ENCODE results near the gene ANO1.

- TF ChIP-seq, protein P1, sequence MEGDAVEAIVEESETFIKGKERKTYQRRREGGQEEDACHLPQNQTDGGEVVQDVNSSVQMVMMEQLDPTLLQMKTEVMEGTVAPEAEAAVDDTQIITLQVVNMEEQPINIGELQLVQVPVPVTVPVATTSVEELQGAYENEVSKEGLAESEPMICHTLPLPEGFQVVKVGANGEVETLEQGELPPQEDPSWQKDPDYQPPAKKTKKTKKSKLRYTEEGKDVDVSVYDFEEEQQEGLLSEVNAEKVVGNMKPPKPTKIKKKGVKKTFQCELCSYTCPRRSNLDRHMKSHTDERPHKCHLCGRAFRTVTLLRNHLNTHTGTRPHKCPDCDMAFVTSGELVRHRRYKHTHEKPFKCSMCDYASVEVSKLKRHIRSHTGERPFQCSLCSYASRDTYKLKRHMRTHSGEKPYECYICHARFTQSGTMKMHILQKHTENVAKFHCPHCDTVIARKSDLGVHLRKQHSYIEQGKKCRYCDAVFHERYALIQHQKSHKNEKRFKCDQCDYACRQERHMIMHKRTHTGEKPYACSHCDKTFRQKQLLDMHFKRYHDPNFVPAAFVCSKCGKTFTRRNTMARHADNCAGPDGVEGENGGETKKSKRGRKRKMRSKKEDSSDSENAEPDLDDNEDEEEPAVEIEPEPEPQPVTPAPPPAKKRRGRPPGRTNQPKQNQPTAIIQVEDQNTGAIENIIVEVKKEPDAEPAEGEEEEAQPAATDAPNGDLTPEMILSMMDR (IDR thresholded peaks at IDR 0.05) = no peak
- no peak for TF ChIP-seq POLR2A (IDR thresholded peaks at IDR 0.05)
- TF ChIP-seq POLR2AphosphoS5 (IDR thresholded peaks at IDR 0.05) = no peak
Measured at GRCh38 chr11:70118642-70119041, 40.5 kb downstream of the ANO1 start.
